T-helper 2 cell (primary cell): Measurements from ENCODE around the gene SH3TC1.

Experiments
- DNase-seq, 5 experiments: peaks; one replicate each; pipeline versions ENCODE4 v3.0.0 to v3.0.0-alpha.2; 2012 to 2022

The SH3TC1 gene

GRCh38 chr4:8200302-8200975 is 1.3 kb downstream of the SH3TC1 start:
- DNase-seq, result peak in 3 of 5 experiments; percentile 18 to 51 (median 20)

GRCh38 chr4:8201321-8201781 is 2.3 kb downstream of the SH3TC1 start:
- DNase-seq, result peak in 2 of 5 experiments; percentile 19 to 28

- no peak for DNase-seq
Observed at GRCh38 chr4:8202108-8203051, 3.3 kb downstream of the SH3TC1 start.

DNA sequence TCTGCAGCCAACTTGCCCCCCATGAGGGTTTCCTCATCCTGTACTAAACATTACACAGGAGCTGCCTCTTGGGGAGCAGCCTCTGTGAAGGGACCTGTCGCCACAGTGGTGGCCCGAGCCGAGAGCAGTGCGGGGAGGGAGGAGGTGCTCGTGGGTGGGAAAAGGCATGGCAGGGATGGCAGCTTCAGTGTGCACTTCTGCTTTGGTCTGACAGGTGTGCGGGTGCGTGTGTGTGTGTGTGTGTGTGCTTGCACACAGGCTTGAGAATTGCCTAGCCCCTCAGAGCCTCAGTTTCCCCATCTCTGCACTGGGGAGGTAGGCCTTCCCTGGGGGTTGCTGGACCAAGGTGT is 3.9 kb downstream of the SH3TC1 start:
- DNase-seq, result peak in 1 of 5 experiments; percentile 33

DNA sequence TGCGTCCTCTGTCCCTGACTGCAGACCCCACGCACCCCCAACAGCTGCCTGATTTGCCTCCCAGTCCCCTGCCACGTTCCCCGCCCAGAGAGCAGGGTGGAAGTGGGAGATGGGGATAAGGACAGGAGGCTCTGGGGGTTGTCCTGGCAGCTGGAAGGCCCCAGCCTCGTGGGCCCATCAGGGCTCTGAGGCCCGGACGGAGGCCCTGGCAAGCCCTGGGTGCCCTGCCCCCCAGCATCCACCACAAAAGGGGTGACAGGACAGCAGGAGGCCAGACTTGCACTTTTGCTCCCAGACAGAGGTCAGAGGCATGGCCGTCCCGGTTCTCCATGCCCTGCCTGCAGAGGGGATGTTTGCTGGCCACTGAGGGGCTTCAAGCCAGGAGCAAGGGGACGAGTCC is 4.7 kb downstream of the SH3TC1 start:
- no peak for DNase-seq

DNA sequence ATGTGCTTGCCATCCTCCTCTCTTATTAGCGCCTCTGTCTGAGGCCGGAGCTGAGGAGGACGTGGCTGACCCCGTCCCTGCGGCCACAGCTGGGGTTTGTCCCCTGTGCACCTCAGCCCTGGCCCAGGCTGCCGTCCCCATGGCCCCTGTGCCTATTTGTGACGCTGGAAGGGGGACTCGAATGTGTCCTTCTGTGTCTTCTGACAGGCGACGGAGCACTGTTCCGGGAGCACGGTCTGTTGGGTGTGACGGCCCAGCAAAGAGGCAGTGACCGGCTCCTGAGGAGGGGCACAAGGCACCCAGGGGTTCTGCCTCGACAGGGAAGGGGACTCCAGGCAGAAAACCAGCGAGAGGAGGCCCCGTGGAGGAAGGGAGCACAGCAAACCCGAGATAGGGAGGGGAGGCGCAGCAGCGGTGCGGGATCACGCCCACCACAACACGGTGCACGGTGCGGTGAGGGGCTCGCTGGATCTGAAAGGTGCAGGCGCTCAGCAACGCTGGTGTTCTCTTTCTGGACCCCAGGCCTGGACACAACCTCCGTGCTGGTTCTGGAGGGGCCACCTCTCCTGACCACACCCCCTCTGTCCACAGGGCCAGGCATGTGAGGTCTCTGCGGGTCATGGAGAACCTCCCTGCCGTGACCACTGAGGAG is 5.6 kb downstream of the SH3TC1 start:
- no peak for DNase-seq

GRCh38 chr4:8205241-8205707 is 6.2 kb downstream of the SH3TC1 start:
- no peak for DNase-seq

DNA sequence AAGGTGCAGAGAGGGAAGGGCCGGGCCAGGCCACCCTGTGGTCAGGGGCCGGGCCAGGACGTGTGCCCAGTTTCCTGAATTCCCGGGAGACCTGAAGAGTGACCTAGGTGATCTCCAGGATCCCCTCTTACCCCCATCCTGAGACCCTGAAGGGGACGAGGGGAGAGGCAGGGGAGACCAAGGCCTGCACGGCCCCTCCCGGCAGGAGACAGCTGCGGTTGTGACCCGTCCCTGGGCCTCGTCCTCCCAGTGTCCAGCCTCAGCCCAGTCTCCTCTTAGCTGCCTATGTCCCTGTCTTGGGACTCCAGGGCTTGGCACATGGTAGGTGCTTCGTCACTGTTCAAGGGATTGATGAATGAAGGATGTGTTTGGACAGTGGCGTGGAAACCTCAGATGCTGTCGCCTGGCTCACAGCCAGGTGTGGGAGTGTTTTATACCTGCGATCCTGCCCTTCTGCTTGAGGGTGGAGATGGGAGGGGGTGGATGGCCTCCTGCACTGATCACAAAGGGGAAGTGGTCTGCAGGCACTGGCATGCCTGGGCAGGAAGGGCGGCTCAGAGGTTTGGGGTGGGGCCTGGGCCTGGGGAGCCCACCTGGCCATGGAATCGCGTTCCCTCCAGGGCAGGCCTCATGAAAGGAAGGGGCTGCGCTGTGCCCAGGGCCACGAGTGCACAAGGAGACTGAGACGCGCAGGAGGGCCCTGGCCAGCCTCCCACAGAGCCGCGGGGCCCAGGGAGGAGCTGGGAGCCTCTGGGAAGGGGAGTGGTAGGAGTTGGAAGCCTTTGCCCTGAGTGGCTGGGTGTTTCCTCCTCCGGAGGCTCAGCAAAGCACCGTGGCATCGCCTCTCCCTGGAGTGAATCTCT is 6.9 kb downstream of the SH3TC1 start:
- DNase-seq, result no peak

- DNase-seq, result no peak
Observed at GRCh38 chr4:8207314-8207713, 8.2 kb downstream of the SH3TC1 start.

DNA sequence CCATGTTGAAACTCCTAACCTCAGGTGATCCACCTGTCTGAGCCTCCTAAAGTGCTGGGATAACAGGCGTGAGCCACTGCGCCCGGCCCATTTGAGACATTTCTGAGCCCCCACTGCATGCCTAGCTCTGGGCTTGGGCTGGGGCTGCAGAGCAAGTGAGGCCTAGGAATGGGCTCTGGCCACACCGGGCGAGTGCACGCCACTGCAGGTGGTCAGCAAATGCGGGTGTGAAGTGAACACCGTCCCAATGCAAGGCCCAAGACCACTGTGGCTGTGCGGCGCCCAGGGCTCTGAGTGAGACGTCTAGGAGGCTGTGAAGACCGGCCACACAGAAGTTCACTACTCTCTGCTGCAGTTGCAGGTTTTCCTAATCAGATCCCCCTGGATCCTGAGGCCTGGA is 9.5 kb downstream of the SH3TC1 start:
- no peak for DNase-seq

DNA sequence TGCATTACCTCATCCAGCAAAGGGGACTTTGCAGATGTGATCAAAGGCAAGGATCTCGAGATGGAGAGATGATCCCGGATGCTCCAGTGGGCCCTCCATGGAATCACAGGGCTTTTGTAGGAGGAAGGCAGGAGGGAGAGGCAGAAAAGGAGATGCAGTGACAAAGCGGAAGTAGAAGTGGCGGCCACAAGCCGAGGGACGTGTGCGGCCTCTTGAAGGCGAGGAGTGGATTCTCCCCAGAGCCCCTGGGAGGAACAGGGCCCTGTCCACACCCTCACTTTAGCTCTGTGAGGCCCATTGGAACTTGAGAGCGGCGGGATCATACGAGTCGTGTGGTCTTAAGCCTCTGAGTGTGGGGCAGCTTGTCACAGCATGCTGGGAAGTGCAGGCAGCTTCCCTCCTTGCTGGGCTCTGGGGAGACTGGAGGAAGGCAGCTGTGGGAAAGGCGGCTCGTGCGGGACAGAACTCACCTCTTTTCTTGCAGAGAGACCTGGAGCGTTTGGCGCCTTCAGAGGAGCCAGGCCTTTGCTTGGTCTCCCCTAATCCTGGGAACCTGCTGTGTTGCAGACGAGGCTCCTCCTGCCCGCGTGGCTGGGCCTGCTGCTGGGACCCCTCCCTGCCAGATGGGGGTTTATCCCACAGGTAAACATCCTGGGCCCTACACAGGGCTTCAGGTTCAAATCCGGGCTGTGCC is 10.2 kb downstream of the SH3TC1 start:
- DNase-seq, result no peak

GRCh38 chr4:8210010-8210409 is 10.9 kb downstream of the SH3TC1 start:
- DNase-seq, result no peak

- no peak for DNase-seq
Observed at GRCh38 chr4:8210616-8211015, 11.5 kb downstream of the SH3TC1 start.

DNA sequence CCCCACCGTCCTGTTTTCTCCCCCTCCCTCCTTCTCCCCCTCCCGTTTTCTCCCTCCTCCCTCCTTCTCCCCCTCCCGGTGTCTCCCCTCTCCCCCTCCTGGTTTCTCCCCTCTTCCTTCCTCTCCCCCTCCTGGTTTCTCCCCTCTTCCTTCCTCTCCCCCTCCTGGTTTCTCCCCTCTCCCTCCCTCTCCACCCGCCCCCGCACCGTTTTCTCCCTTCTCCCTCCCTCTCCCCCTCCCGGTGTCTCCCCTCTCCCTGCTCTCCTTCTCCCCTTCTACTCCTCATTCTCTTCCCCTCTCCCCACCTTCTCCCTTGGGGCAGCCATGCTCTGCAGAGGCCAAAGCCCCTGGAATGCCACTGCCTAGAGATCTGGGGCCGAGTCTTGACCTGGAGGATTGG is 12.2 kb downstream of the SH3TC1 start:
- DNase-seq, result no peak

DNA sequence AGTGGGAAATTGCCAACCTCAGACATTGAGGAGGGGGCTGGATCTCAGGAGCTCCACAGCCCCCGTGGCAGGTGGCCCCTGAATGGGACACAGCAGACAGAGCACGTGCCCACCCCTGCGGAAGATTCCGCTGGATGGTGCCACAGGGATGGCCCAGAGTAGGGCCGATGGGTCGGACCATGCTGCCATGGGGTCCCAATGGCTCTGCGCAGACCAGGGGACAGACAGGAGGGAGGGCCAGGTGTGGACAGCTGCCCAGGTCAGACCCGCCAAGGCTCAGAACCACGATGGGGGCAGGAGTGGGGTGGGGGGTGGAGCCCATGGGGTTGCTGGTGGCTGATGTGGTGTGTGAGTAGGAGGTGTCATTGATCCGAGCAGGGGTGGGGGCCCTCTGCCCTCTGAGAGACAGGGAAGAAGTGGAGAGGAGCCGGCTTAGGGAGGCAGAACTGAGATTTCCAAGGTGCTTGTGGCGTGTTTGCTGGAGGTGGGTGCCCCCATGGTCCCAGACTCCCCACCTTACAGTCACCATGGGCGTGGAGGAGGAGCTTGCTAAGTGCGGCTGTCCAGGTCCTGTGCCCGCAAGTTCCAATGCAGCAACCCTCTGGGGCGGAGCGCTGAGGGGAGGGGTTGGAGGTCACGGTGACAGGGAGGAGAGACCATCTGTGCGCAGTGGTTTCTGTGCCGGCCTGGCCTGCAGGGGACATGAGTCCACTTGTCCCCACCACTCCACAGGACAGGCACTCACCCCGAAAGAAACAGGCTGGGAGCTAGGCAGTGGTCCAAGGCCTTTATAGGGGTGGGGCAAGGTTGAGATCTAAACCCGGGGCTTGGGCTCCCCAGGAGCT is 12.9 kb downstream of the SH3TC1 start:
- no peak for DNase-seq

- no peak for DNase-seq
Observed at GRCh38 chr4:8212622-8213021, 13.5 kb downstream of the SH3TC1 start.

GRCh38 chr4:8213121-8213520 is 14.0 kb downstream of the SH3TC1 start:
- DNase-seq, result no peak

GRCh38 chr4:8214136-8214535 is 15.0 kb downstream of the SH3TC1 start:
- DNase-seq, result no peak

DNA sequence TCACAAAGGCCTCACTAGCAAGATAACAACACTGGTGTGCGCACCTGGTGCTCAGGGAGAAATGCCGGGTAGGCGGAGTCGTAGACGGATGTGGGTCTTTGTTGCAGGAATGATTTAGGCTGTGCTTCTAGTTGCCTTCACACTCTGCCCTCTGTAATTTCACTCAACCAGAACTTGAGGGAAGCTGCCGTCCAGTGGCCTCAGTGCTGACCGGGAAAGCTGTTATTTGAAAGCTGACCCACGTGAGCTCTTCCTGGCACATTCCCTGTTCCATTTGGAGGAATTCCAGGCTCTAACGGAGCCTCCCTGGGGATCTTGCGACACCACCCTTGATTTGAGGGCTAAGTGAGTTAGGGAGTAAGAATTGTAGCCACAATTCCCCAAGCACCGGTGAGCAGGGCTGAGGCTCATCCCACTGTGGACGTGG is 15.9 kb downstream of the SH3TC1 start:
- no peak for DNase-seq

- DNase-seq, result no peak
Observed at GRCh38 chr4:8215641-8216442, 16.8 kb downstream of the SH3TC1 start.
